ENCODE data around the gene CCDC122.
"Not testable (repeated sequence)": the region's sequence is repeated elsewhere in the genome, so short reads cannot be mapped to it uniquely, and the experiment has no call there.

Gene CCDC122

DNA sequence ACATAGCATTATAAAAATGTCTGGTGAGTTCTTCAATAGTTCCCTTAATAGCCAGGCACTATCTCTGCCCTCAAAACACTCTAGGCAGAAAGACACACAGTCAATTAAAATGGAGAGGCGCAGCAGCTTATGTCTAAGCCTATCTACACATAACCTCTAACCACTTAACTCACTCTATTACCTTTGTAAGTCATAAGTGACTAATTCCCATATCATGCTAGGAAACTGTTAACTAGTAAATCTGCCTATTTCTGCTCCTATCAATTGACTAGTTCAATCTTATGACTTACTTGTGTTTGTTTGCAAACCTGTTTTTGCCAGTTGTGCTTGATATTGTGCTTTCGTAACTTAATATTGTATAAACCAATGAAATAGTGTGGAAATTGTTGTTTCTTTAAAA, 3.2 kb downstream of the CCDC122 start:
- no peak for DNase-seq

DNA sequence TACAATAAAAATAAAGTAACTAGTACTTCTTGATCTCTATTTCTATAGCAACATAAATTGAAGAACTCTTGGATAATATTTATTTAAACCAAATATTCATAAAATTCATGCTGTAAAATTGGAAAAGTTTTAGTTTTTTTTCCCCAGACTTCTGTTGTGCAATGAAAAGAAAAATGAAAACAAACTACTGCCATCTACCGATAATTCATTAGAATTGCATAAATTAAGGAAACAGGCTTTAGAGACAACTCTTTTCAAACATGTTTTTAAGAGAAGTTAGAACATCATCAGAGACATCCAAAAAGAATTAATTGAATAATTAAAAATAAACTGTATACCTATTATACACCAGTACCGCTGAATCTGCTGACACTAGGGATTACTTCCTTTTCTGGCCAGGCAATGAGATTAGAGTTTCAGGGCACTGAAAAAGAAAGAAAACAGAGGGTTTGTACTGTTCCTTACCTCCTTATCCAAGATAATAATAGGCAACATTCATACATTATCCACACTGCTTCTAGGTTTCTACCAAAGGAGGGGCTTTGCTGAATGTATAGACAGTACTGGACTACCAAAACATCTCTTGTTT, 4.9 kb downstream of the CCDC122 start:
- no peak for DNase-seq

DNA sequence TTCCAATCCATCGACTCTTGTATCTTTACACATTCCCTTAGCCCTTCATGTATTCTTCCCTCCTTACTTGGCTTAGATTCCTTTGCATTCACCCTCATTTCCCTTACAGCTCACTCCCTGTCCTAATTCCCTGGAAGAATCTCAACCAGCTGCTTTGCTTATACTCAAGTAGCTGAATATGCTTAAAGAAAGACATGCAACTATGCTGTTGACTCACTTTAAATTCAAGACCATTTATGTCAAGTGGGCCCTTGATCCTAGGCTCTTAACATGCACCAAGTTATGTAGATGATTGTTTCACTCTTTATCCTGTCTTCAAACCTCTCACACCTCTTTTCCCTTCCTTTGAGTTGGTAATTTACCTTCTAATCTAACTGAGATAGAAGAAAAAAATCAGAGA, 7.4 kb downstream of the CCDC122 start:
- no peak for DNase-seq

DNA sequence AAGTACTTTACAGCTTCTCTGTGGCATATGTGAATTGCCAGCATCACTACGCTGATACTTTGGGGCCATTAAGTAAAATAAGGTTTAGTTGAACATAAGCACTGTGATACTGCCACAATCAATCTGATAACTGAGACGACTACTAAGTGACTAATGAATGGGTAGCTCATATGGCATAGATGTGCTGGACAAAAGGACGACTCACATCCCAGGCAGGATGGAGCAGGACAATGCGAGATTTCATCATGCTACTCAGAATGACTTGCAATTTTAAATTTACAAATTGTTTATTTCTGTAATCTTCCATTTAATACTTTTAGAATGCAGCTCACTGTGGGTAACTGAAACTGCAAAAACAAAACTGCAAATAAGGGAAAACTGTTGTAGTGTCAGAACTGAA, 13.6 kb downstream of the CCDC122 start:
- no peak for DNase-seq

DNA sequence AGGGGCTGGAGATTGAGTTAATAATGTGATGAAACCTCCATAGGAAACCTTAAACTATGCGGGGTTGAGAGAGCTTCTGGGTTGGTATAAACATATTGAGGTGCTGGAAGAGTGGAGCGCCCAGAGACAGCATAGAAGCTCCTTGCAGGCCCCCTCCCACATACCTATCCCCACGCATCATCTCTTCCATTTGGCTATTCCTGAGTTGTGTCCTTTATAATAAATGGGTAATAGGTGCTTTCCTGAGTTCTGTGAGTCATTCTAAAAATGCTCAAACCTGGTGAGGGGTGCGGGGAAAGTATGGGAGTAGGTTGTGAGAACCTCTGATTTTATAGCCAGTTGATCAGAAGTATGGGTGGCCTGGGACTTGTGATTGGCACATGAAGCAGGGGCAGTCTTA, 14.6 kb downstream of the CCDC122 start:
- DNase-seq: no peak

DNA sequence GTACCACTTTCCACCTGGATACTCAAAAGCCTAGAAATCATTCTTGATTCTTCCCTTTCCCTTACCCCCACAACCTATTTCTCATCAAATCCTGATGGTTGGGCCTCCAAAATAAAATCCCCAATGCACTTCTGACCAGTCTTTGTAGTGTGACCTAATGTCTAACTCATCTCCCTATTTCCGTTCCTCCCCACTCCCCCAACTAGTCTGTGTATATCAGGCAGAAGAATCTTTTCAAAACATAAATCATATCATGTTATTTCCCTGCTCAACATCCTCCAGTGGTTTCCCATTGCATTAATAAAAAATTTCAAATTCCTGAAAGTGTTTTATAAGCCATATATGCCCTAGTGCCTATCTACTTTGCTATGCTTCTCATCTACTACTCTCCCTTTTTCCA, 17.7 kb downstream of the CCDC122 start:
- no peak for DNase-seq

DNA sequence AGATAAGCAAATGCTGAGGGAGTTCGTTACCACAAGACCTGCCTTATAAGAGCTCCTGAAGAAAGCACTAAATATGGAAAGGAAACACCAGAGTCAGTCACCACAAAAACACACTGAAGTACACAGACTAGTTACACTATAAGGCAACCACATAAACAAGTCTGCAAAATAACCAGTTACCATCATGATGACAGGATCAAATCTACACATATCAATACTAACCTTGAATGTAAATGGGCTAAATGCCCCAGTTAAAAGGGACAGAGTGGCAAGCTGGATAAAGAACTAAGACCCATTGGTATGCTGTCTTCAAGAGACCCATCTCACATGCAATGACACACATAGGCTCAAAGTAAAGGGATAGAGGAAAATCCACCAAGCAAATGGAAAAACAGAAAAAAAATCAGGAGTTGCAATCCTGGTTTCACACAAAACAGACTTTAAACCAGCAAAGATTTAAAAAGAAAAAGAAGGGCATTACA, 26.6 kb downstream of the CCDC122 start:
- no peak for DNase-seq

DNA sequence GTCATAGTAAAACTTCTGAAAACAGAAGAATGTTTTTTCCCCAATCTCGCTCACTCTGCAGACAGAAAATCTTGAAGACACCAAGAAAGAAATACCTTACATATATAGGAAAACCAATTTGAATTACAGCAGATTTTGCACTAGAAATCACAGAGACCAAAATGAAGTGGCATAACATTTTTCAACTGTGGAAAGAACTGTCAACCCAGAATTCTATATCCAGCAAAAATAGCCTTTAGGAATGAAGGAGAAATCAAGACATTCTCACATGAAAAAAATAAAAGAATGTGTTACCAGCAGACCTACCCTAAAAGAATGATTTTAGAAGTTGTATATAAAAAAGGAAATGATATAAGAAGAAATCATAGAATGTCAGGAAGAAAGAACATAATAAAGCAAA, 28.7 kb downstream of the CCDC122 start:
- no peak for DNase-seq

DNA sequence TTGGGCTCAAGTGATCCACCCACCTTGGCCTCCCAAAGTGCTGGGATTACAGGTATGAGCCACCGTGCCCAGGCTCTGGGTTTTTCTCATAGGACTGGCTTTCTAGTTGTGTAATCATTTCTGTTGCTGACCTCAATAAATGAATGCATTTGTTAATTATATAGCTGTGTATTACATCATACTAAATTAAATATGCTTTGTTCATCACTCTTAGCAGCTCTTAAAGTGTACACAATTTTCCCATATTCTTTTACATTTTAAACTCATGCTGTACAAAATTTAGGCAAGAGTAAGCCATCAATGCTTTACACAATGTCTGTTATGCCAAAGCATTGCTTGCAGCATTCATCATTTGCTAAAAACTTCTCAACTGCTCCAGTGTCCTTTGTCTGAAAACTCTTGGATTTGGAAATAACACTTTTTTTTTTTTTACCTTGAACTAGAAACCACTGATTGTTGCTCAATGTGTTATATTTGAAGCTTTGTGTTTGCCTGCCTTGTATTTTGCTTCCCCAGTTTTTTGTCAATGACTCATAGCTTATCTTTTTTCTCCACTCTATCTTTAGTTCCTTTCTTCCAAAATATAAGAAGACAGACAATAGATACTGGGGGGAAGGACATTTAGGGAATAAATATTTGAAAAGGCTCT, 31.4 kb downstream of the CCDC122 start:
- no peak for DNase-seq

DNA sequence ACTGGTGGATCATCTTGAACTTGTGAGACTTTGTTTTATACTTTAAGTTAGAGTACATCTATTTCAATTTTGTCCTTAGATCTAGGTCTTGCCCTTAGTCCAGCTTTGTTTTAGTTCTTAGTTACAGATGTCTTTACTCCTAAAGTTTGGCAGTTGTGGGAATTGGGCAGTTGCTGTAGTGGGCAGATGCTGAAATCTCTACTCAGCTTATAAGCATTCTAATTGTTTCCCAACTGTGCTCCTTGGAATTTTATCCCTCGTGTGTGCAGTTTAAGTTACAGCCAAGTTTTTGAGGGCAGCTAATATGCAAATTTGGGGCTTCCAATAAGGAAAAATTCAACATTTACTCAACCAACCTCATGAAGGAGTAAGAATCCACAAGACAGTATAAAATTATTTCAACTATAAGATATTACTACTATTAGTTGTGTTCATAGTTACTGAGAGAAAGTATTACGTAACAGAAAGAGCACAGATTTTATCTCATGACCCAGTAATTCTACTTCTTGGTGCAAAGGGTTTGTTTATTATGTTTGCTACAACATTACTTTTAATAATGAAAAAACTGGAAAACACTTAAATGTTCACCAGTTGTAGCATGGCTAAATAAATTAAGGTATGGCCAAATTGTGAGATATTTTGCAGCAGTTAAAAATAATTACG, 32.9 kb downstream of the CCDC122 start:
- DNase-seq: no peak

DNA sequence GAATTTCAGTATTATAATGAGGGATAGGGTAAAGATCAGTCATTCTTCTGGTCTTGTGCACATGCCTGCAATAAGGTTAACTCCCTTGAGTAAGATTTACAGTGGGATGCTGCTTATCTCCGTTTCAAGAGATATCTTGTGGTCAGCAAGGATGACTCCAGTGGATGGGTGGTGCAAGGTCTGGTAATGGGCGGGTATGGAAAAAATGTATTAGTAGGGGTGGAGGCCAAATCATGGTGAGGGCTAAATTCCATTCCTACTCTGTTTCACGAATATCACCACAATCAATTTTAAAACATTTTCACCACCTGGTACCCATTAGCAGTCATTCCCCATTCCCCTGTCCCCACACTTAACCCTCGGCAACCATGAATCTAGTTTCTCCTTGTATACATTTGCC, 40.6 kb downstream of the CCDC122 start:
- no peak for DNase-seq

DNA sequence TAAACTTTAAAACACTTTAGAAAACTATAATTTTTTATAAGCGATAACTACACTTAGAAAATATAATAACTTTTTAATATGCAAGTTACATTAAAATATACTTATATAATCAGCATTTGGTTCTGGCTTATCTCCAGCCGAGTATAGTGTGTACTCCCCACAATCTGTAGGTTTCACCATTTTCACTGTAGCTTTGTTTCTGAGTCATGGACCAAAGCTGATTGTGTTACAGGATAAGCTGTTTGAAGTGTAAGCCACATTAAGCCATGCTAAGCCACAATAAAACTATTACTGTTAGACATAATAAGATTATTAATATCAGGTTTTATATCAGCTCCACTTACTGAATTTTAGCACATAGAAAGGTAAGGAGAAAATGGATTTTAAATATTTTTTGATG, 43.8 kb downstream of the CCDC122 start:
- DNase-seq: no peak

DNA sequence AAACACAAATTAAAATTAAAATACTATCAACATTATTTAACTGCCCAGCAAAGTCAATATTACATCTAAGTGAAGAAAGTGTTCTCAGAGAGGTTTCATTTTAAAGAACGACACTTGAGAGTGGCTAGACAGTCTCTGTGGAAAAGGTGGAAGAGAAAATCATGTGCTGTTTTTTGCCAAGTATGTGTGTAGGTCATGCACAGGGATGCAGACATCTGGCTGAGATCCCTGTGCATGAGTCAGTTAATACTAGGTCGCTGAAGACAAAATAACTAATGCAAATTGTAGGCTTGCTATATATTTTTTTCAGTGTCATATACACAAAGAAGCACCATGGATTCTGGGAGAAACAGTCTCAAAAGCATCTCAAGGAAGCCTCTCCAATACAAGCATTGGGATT, 48.5 kb downstream of the CCDC122 start:
- no peak for DNase-seq

DNA sequence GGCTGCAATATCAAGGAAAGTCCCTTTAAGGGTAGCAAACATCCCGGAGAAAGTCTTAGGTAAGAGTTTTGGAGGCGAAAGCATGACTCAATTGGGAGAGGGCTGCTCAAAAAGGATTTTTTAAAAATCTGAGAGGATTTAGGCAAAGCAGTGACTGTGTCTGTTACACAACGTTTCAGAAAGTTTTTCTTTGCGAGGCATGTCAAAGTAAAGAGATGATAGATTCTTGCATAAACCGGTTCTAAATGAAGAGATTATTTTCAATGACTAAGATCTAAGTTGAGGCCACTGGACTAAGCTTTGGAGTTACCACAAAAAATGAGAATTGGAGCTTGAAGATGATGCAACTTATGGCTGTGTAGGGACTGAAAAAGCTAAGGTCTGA, 49.1 kb downstream of the CCDC122 start:
- DNase-seq: no peak

DNA sequence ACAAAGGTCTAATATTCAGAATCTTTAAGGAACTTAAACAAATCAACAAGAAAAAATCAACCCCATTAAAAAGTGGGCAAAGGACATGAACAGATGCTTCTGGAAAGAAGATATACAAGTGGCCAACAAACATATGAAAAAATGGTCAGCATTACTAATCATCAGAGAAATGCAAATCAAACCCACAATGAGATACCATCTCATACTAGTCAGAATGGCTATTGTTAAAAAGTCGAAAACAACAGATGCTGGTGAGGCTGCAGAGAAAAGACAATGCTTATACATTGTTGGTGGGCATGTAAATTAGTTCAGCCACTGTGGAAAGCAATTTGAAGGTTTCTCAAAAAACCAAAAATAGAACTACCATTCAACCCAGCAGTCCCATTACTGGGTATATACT, 54.9 kb downstream of the CCDC122 start:
- DNase-seq: not testable (repeated sequence)

DNA sequence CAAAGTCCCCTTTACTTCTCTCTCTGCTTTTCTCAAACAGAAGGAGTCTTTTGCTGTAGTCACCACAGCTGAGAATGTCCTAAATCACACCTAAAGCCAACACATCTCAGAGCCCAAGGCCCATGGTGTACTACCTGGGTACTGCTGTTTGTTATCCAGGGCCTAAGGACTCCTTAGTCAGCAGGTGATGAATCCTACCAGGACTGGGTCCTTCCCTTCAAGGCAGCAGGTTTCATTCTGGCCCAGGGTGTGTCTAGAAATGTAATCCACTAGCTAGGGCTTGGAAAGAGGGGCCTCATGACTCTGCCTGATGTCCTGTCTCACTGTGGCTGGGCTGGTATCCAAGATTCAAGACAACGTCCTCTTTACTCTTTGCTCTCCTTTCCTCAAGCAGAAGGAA, 56.6 kb downstream of the CCDC122 start:
- DNase-seq: no peak

DNA sequence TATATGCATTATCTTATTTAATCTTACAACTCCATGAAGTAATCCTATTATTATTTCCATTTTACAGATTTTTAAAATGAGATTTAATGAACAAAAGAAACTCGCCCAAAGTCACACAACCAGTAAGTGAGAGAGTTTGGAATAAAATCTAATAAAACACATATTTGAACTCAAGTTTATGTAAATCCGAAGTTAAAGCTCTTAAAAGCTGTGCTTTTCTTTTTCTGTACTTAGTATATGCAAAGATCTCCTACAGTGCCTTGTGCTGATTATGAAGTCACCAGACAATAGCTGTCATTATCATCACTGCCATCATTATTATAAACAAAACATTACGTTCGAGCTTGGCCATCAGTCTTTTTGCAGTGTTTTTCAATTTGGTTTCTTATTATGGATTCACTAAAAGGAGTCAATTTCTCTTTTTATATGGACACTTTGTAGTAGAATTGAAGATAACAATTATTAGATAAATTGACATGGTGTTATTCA, 63.1 kb downstream of the CCDC122 start:
- no peak for DNase-seq

DNA sequence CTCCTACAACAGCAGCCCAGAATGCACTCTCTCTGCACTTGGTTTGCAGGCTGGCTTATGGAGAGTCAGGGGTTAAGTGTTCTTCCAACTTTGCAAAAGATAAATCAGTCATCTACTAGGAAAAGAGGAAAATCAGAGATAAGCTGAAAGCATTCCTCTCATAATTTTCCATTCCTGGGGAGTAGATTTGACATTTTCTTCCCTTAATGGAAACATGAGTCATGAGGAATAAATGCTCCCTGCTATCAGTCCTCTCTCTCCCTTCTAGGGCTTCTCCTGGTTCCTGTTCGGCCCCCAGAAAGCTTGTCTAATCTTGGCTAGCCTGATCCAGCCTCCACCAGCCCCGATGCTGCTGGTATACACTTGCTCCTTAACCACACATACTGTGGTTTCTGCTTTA, 64.3 kb downstream of the CCDC122 start:
- no peak for DNase-seq

DNA sequence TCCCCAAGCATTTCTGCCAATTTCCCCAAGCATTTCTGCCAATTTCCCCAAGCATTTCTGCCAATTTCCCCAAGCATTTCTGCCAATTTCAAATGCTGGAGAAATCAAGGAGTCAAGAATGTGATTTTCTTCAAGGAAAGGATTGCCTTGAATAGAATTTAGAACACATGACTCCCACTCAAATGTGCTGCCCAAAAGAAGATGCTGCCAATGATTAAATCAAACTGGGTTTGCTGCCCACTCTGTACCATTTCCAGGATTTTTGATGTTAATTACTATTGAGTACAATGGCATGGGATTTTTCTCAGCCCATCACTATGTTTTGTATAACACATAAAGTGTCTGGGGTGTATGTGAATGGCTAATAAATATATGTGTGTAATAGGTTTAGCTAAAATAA, 70.9 kb downstream of the CCDC122 start:
- DNase-seq: no peak

DNA sequence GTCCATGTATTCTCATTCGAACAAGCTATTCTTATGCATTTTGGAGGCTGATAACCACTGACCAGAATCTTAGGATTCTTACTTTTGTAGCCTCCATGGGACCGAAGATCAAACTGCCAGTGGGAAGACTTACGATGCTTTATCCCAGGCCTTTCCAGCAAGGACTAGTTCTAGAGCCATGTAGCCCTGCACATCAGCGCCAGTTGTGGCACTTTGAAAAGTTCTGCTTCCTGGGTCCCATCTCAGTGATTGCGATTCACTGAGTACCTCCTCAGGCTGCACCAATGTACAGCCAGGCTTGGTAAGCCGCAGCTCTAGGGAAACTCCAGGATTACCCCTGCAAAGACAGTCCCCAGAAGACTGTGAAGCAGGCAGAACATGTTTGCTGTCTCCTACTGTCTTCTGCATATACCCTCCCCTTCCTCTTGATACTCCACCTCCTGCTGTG, 73.8 kb downstream of the CCDC122 start:
- DNase-seq: no peak

DNA sequence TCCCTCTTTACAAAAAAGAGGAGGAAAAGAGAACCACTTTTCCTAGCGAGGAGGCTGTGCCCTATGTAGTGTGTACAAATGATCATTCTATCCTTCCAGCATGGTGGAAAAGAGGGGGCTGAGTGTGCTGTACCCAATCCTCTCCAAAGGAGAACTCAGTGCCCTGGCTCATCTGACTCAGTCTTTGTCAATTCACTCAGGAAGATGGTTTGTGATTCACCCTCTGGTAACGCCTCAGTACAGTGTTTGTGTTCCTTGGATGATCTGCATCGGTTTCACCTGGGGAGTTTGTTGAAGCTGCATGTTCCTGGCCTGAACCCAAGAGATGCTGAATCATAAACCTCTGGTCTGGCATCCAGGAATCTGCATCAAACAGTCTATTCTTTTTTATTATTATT, 74.5 kb downstream of the CCDC122 start:
- DNase-seq: no peak

DNA sequence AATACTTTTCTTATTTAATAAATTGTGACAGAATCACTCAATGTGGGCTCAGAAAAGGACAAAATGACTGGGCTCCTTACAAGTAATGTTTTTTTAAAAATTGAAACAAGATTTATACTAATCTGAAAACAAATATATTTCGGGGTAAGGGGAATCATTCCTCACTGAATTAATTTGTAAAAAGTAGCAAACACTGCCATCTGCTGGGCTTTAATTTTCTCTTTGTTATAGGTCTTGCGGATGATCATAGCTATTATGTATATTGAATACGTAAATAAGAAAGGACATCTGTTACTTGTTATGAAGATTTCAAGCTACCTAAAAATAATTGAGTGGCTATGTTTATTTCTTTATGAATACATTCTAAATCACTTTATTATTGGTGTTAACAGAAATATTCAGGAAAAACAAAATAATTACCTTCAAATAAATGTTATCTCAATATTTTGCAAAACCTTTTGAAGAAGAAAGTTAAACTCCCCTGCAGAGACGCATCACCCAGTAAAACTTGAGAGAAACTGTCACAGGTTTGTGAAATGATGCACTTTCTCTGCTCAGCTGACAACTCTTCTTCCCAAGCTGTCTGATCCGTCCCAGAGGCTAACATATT, 75.0 kb downstream of the CCDC122 start:
- DNase-seq: peak; percentile 43

DNA sequence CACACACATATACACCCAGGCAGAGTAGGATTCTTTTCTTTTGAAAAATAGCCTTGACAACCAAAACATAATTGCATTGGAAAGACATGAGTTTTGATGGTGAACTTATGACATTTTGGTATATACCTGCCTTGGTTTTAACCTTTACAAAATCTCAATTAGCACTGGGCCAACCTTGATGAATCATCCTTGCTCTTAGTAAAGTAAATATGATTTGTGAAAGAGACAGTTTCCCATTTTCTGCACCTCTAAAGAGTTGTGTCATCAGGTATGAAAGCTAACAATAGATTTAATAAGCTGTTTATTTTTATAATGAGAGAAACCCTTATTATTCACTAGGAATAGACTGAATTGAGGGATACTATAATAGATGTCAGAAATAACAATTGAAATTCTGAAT, 77.0 kb downstream of the CCDC122 start:
- no peak for DNase-seq

DNA sequence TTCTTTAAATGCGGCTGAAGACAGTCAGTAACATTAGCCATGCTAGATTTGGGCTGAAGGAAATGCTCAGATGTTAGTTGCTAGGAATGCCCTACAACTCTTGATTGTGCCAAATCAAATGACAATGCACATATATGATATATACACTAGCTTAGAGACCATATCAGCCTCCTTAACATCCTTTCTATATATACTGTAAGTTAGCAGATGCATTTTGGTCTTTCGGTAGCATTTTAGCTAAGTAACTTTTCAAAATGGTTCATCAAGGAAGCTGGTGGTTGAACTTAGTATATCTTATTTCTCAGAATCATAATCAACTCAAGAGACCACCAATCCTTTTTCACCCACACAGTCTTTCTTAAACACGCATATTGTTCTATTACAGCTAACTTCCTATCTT, 78.7 kb downstream of the CCDC122 start:
- DNase-seq: no peak
